Natural killer cell treated with Interleukin-12 subunit alpha and Interleukin-12 subunit beta and Interleukin-15 and Interleukin-18, amount 100 ng/mL, for 72 hours (primary cell): ENCODE results near the gene KCNMA1. TPM values are rescaled to one million over a fixed set of nuclear protein-coding genes. Genes with fewer than 3 reads are reported as not detected.
A peak's percentile ranks its signal among the peaks of the same experiment; 100 is the strongest.

Source experiments
- ATAC-seq, 2 donors: fragments of 150-1000 bp; cut with Tn5 transposase in 1 of 2; sonication (Bioruptor Pico), chemical (Tn5 transposase) in 1 of 2; 2 replicates each; pipeline ENCODE4 v1.10.0; 2021
- DNase-seq: peaks from one replicate; pipeline ENCODE4 v3.0.0; 2022; ENCODE audit warnings: low spot score
- H3K27ac Mint-ChIP-seq, 2 donors: 1 replicate in 1 of 2; 2 replicates in 1 of 2; pipeline ENCODE4 v1.8.0; 2022; ENCODE audit warnings: mixed read lengths in 2 of 2, mild to moderate bottlenecking in 1 of 2, moderate library complexity in 1 of 2
- H3K27me3 Mint-ChIP-seq, 2 donors: 1 replicate in 1 of 2; 2 replicates in 1 of 2; pipeline ENCODE4 v1.8.0; 2022; ENCODE audit warnings: mixed read lengths in 2 of 2
- H3K36me3 Mint-ChIP-seq: one replicate; pipeline ENCODE4 v1.8.0; 2022; ENCODE audit warnings: mixed read lengths
- H3K4me1 Mint-ChIP-seq, 2 donors: 1 replicate in 1 of 2; 2 replicates in 1 of 2; pipeline ENCODE4 v1.8.0; 2022; ENCODE audit warnings: low read depth in 2 of 2, mixed read lengths in 2 of 2, mild to moderate bottlenecking in 1 of 2
- H3K4me3 Mint-ChIP-seq: one replicate; pipeline ENCODE4 v1.8.0; 2022; ENCODE audit warnings: mixed read lengths
- H3K9me3 Mint-ChIP-seq: 2 replicates; pipeline ENCODE4 v1.8.0; 2022; ENCODE audit warnings: mixed read lengths
- total RNA-seq, 2 donors: library from RNA; stranded (reverse); gene quantifications; one replicate each; pipeline ENCODE4 v1.2.3, GENCODE V29; 2022

Gene KCNMA1
- total RNA-seq, 2 donors from 2014 or later: 2.8 TPM; not detected in 1

GRCh38 chr10:77603534-77603927 lies 34.1 kb downstream of the KCNMA1 start:
- H3K4me3 Mint-ChIP-seq: no peak overlapping the region

GRCh38 chr10:77602913-77603533 lies 34.6 kb downstream of the KCNMA1 start:
- no peak for ATAC-seq
- Mint-ChIP-seq H3K27ac (no peak overlapping the region), H3K36me3 (no peaks in the 10 kb centered on the region), H3K4me3 (peak overlapping the region; percentile 43), H3K9me3 (no peaks in the 10 kb centered on the region), H3K27me3 (no peaks in the 10 kb centered on the region), H3K4me1 (peaks cover 5 to 8% of the 10 kb centered on the region in 2 donors)
- DNase-seq: peak; percentile 32

More at GRCh38 chr10:77603534-77603927, 34.1 kb downstream of the KCNMA1 start:
- DNase-seq: peak; percentile 18
- peak in 1 of 2 donors; percentile 38 for ATAC-seq
- H3K36me3 Mint-ChIP-seq: no peaks in the 10 kb centered on the region
- peaks cover 5 to 8% of the 10 kb centered on the region in 2 donors for H3K4me1 Mint-ChIP-seq
- H3K9me3 Mint-ChIP-seq: no peaks in the 10 kb centered on the region
- no peak overlapping the region for H3K27ac Mint-ChIP-seq
- no peaks in the 10 kb centered on the region for H3K27me3 Mint-ChIP-seq

- no peak for ATAC-seq
- H3K27ac Mint-ChIP-seq: no peak overlapping the region
- peak overlapping the region; percentile 43 for H3K4me3 Mint-ChIP-seq
Measured at GRCh38 chr10:77602231-77602912, 35.2 kb downstream of the KCNMA1 start.

GRCh38 chr10:77601488-77601887 lies 36.1 kb downstream of the KCNMA1 start:
- H3K36me3 Mint-ChIP-seq: no peaks in the 10 kb centered on the region
- peaks cover 5 to 8% of the 10 kb centered on the region in 2 donors for H3K4me1 Mint-ChIP-seq
- H3K4me3 Mint-ChIP-seq: no peak overlapping the region
- ATAC-seq: no peak
- no peaks in the 10 kb centered on the region for H3K27me3 Mint-ChIP-seq
- no peak for DNase-seq
- peaks cover 3% of the 10 kb centered on the region for H3K9me3 Mint-ChIP-seq
- H3K27ac Mint-ChIP-seq: no peak overlapping the region

More at GRCh38 chr10:77602231-77602912, 35.2 kb downstream of the KCNMA1 start:
- peaks cover 3% of the 10 kb centered on the region for H3K9me3 Mint-ChIP-seq
- peak; percentile 6 for DNase-seq
- H3K36me3 Mint-ChIP-seq: no peaks in the 10 kb centered on the region
- peaks cover 5 to 8% of the 10 kb centered on the region in 2 donors for H3K4me1 Mint-ChIP-seq
- no peaks in the 10 kb centered on the region for H3K27me3 Mint-ChIP-seq

- Mint-ChIP-seq H3K27ac (no peak overlapping the region), H3K9me3 (peaks cover 3% of the 10 kb centered on the region), H3K27me3 (no peaks in the 10 kb centered on the region), H3K36me3 (no peaks in the 10 kb centered on the region), H3K4me1 (peaks cover 5 to 8% of the 10 kb centered on the region in 2 donors), H3K4me3 (no peak overlapping the region)
- DNase-seq (no peak), ATAC-seq (no peak)
Measured at GRCh38 chr10:77600640-77601039, 37.0 kb downstream of the KCNMA1 start.

DNA sequence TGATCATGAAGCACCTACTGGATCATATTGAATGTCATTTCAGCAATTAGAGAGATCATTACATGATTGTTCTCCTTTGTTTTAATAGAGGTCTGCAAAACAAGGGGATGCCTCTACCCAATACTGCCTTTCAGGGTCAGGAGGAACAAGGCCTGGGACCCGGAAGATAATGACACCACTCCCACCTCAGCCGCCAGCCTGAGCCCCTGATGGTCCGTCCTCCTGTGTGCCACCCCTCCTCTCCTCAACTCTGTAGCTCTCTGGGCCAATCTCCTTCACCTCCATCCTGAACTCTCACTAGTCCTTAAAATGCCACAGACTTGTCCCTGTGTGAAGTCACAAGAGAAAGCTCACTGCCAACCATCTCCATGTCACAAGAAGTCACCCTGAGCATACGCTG lies 38.0 kb downstream of the KCNMA1 start:
- peaks cover 3% of the 10 kb centered on the region for H3K9me3 Mint-ChIP-seq
- H3K36me3 Mint-ChIP-seq: no peaks in the 10 kb centered on the region
- DNase-seq (peak; percentile 53), ATAC-seq (no peak)
- H3K4me1 Mint-ChIP-seq: peaks cover 5 to 8% of the 10 kb centered on the region in 2 donors
- H3K4me3 Mint-ChIP-seq: no peak overlapping the region
- H3K27me3 Mint-ChIP-seq: no peaks in the 10 kb centered on the region
- no peak overlapping the region for H3K27ac Mint-ChIP-seq

DNA sequence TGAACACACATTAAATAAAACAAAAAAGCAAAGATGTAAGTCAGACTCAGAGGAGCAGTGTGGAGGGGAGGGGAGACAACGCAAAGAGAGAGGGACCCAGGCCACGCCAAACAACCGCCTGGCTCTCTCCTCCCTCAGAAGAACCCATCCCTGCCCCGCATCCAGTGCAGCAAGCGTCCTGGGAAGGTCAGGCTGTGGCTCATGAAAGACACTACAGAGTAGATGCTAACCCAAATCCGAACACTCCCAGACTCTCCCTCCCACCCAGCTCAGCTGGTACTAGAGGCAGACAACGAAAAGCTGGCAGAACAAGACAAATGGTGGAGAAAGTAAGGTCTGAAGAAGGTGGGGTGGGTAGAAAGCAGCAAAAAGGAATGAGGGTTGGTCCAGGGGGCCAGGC lies 39.0 kb downstream of the KCNMA1 start:
- H3K27me3 Mint-ChIP-seq: no peaks in the 10 kb centered on the region
- no peak for ATAC-seq

DNA sequence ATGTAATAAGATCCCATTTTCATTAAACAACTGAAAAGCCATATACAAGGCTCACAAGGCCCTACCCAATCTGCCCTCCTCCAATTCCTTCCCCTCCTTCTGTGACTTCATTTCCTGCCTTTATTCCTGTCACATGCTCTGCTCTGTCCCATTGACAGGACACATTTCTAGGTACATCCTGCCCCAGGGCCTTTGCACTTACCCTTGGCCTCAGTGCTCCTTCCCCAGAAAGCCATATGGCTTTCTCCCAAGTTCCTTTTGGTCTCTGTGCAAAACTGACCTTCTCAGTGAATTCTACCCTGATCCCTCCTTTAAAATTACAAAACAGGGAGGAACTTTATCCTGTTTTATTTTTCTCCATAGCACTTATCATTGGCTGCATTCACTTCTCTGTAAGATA lies 40.0 kb downstream of the KCNMA1 start:
- Mint-ChIP-seq H3K9me3 (peaks cover 3% of the 10 kb centered on the region), H3K27me3 (no peaks in the 10 kb centered on the region), H3K4me3 (no peak overlapping the region), H3K27ac (no peak overlapping the region), H3K4me1 (no peaks in the 10 kb centered on the region), H3K36me3 (no peaks in the 10 kb centered on the region)
- DNase-seq: peak; percentile 16
- no peak for ATAC-seq

More for the DNA sequence above, 39.0 kb downstream of the KCNMA1 start:
- Mint-ChIP-seq H3K4me3 (no peak overlapping the region), H3K9me3 (peaks cover 3% of the 10 kb centered on the region), H3K27ac (no peak overlapping the region), H3K4me1 (peaks cover 4 to 5% of the 10 kb centered on the region in 2 donors), H3K36me3 (no peaks in the 10 kb centered on the region)
- peak; percentile 0 for DNase-seq

DNA sequence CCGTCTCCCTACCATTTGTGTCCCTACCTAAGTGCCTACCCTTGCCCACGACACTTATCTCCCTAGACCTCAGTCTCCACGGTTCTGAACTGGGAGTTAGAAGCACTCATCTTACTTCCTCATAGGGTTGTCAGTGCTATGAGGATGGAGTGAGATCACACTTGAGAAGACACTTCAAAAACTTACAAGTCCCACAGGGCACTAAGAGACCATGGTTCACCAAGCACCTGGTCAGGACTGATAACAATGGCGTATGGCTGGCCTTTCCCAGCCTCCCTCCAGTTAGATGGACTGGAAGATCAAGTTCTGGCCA lies 43.2 kb downstream of the KCNMA1 start:
- Mint-ChIP-seq H3K4me1 (no peaks in the 10 kb centered on the region), H3K36me3 (no peaks in the 10 kb centered on the region)
- ATAC-seq: no peak

DNA sequence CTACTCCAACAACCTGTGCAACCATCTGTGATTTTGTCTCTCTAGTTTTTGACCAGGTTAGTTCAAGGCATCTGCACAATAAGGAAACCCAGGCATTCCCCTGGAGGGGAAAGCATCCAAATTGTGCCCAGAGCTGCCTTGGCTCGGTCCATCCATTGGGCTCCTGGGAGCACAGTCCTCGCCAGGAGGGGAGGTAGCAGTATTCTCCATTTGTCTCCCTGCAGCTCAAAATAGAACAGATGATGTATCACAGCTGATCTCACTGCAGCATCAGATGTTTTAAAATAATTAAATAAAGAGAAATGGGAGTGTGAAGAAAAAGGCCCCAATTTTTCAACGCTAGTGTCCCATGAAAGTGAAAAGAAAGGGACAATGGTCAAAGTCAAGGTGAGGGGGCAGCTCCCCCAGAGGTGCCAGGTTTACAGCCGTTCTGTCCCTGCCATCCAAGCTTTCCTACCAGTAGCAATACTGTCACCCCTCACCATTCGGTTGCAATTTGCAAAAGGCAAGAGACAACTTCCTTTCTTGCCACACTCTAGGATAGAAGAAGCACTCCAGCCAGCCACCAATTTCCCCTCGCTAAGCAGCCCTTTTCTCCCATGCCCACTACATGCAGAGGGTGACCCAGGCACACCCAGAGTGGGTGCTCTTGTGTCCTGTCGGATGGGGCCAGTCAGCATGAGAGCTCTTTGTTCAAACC lies 43.7 kb downstream of the KCNMA1 start:
- Mint-ChIP-seq H3K9me3 (peaks cover 3% of the 10 kb centered on the region), H3K36me3 (no peaks in the 10 kb centered on the region), H3K4me3 (no peak overlapping the region), H3K27ac (no peak overlapping the region), H3K4me1 (no peaks in the 10 kb centered on the region), H3K27me3 (no peaks in the 10 kb centered on the region)
- ATAC-seq: no peak
- DNase-seq: peak; percentile 16

More for the DNA sequence above, 43.2 kb downstream of the KCNMA1 start:
- no peak overlapping the region for H3K27ac Mint-ChIP-seq
- no peaks in the 10 kb centered on the region for H3K27me3 Mint-ChIP-seq
- DNase-seq: no peak
- H3K9me3 Mint-ChIP-seq: peaks cover 3% of the 10 kb centered on the region
- H3K4me3 Mint-ChIP-seq: no peak overlapping the region

DNA sequence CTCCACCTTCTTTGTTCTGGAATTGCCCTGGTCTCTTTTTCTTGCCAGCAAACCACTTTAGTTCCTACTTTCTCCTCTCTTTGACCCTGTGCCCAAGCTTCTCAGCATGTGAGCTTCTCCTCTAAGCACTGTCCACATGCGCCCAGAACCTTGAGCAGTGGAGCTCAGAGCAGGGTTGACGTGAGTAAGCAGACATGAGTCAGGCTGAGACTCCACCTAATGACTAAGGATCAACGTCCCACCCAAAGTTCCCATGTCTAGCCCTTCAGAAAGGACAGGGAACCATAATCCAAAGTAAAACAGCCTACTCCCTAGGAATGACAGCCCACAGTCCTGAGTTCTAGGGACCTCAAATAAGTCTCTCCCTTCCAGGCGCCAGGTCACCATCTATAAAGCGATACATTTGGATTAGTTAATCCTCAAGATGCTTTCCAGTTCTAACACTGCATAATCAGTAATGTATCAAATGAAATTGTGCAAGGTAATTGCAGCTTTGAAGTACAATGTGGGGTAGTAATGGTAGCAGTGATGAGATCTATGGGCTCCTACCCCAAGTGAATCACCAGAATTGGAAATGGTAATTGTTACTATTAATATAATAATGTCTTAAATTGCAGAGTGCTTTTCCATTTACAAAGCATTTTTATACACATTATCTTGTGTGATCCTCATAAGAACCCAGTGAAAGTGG lies 44.5 kb downstream of the KCNMA1 start:
- ATAC-seq (peak in 1 of 2 donors; percentile 40), DNase-seq (peak; percentile 35)
- Mint-ChIP-seq H3K9me3 (peaks cover 3% of the 10 kb centered on the region), H3K36me3 (no peaks in the 10 kb centered on the region), H3K27me3 (no peaks in the 10 kb centered on the region), H3K27ac (no peak overlapping the region), H3K4me1 (no peaks in the 10 kb centered on the region), H3K4me3 (no peak overlapping the region)

DNA sequence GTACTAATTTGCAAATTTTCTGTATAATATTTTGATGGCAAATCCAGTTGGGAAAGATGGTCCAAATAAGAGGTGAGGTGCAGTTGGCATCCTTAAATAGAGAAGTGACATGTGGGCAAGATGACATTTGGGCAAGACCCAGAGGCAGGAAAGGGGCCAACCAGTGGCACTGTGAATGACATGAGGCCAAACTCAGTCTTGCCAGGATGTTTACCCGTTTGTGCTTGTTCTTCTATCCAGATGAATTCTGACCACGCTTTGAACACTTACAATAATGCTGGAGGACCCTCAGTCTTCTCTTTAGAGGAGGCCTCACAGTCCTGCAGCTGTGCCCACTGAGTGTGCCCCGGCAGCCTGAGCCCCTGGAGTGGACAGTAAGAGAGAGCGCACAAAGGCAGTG lies 45.1 kb downstream of the KCNMA1 start:
- H3K36me3 Mint-ChIP-seq: no peaks in the 10 kb centered on the region
- peak in 1 of 2 donors; percentile 22 for ATAC-seq
- H3K27me3 Mint-ChIP-seq: no peaks in the 10 kb centered on the region
- no peak overlapping the region for H3K27ac Mint-ChIP-seq
- H3K4me3 Mint-ChIP-seq: no peak overlapping the region
- H3K4me1 Mint-ChIP-seq: no peaks in the 10 kb centered on the region
- no peaks in the 10 kb centered on the region for H3K9me3 Mint-ChIP-seq
- DNase-seq: peak; percentile 29

- Mint-ChIP-seq H3K4me3 (no peak overlapping the region), H3K4me1 (no peaks in the 10 kb centered on the region), H3K36me3 (no peaks in the 10 kb centered on the region), H3K27ac (no peak overlapping the region), H3K27me3 (no peaks in the 10 kb centered on the region), H3K9me3 (no peaks in the 10 kb centered on the region)
- ATAC-seq (peak; percentile 10 to 13), DNase-seq (peak; percentile 18)
Measured at GRCh38 chr10:77591238-77591880, 46.2 kb downstream of the KCNMA1 start.
